ENCODE measurements around the gene ADAMTS6.

Gene ADAMTS6

GRCh38 chr5:65276178-65276890, 205.4 kb downstream of the ADAMTS6 start:
- no peak for DNase-seq (ENCODE audit: low spot score)

GRCh38 chr5:65271906-65272305, 209.8 kb downstream of the ADAMTS6 start:
- no peak for DNase-seq (ENCODE audit: low spot score)

GRCh38 chr5:65268525-65268924, 213.2 kb downstream of the ADAMTS6 start:
- no peak for DNase-seq (ENCODE audit: low spot score)

GRCh38 chr5:65264420-65264819, 217.3 kb downstream of the ADAMTS6 start:
- no peak for DNase-seq (ENCODE audit: low spot score)

GRCh38 chr5:65263321-65263720, 218.4 kb downstream of the ADAMTS6 start:
- peak; percentile 42 for DNase-seq (ENCODE audit: low spot score)

GRCh38 chr5:65262649-65263059, 219.1 kb downstream of the ADAMTS6 start:
- peak; percentile 70 for DNase-seq (ENCODE audit: low spot score)

- no peak for DNase-seq (ENCODE audit: low spot score)
Observed at GRCh38 chr5:65262096-65262495, 219.6 kb downstream of the ADAMTS6 start.

GRCh38 chr5:65261499-65261898, 220.2 kb downstream of the ADAMTS6 start:
- DNase-seq (ENCODE audit: low spot score), result no peak

- DNase-seq (ENCODE audit: low spot score), result no peak
Observed at GRCh38 chr5:65255294-65255693, 226.4 kb downstream of the ADAMTS6 start.

- DNase-seq (ENCODE audit: low spot score), result no peak
Observed at GRCh38 chr5:65252977-65253376, 228.7 kb downstream of the ADAMTS6 start.

GRCh38 chr5:65248896-65249295, 232.8 kb downstream of the ADAMTS6 start:
- no peak for DNase-seq (ENCODE audit: low spot score)

GRCh38 chr5:65247594-65247993, 234.1 kb downstream of the ADAMTS6 start:
- DNase-seq (ENCODE audit: low spot score), result no peak

- DNase-seq (ENCODE audit: low spot score), result no peak
Observed at GRCh38 chr5:65246741-65247140, 235.0 kb downstream of the ADAMTS6 start.

GRCh38 chr5:65244031-65244430, 237.7 kb downstream of the ADAMTS6 start:
- DNase-seq (ENCODE audit: low spot score), result no peak

GRCh38 chr5:65243161-65243560, 238.6 kb downstream of the ADAMTS6 start:
- DNase-seq (ENCODE audit: low spot score), result no peak

- DNase-seq (ENCODE audit: low spot score), result no peak
Observed at GRCh38 chr5:65229841-65230240, 251.9 kb downstream of the ADAMTS6 start.

- peak; percentile 12 for DNase-seq (ENCODE audit: low spot score)
Observed at GRCh38 chr5:65213921-65214525, 267.7 kb downstream of the ADAMTS6 start.

GRCh38 chr5:65209341-65209740, 272.4 kb downstream of the ADAMTS6 start:
- peak; percentile 74 for DNase-seq (ENCODE audit: low spot score)

- no peak for DNase-seq (ENCODE audit: low spot score)
Observed at GRCh38 chr5:65204966-65205365, 276.8 kb downstream of the ADAMTS6 start.

GRCh38 chr5:65203746-65204145, 278.0 kb downstream of the ADAMTS6 start:
- DNase-seq (ENCODE audit: low spot score), result peak; percentile 70

GRCh38 chr5:65199993-65200675, 281.6 kb downstream of the ADAMTS6 start:
- DNase-seq (ENCODE audit: low spot score), result no peak

GRCh38 chr5:65198456-65199120, 283.1 kb downstream of the ADAMTS6 start:
- DNase-seq (ENCODE audit: low spot score), result peak; percentile 88
